Measurements from ENCODE around the gene HNRNPDL.
"Not testable (repeated sequence)": the region's sequence is repeated elsewhere in the genome, so short reads cannot be mapped to it uniquely, and the experiment has no call there.

Gene HNRNPDL

DNA sequence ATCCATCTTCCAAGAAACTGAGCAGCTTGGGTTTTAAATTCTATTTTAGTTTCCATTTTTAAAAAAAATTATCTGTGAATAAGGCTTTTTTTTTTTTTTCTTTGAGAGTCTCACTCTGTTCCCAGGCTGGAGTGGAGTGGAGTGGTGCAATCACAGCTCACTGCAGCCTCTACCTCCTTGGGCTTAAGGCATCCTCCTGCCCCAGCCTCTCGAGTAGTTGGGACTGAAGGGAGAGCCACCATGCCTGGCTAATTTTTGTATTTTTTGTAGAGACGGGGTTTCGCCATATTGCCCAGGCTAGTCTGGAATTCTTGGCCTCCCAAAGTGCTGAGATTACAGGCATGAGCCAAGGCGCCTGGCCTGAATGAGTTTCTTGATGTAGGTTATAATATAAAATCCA lies 1.6 kb upstream of the HNRNPDL start:
- FAIRE-seq = no peak

DNA sequence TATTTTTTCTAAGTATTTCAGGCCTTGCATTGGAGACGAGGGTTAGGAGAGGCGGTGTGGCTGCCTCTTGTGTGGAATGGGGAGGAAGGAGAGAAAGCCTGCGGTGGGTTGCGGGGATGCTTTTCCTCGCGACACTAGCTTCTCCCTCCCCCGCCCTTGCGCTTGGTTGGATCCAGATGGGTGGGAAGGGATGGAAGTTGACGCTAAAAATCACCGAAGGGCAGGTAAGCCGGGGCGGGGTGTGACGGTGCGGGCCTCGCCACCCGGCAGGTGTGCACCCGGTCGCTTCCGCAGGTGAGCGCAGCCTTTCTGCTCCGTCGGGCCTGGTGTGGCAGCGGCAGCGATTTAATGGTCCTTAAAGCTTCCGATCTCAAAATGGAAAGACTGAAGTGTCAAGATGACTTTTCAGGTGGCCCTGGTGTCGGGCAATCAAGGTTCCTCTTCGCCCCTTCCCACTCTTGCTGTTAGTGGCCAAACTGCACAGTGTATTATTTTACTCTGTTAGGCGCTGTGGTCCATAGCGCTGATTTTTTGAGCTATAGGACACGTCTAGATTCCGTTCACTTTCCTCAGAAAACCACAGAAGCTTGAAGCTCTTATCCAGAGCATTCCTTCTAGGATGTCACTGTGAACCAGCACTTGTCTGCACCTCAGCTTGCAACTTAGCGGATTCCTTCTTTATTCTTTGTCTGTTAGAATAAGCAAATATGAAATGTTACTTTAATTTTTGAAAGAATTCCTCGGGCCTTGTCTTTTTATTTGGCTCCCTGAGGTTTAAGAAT lies 893 bp upstream of the HNRNPDL start:
- FAIRE-seq = no peak

DNA sequence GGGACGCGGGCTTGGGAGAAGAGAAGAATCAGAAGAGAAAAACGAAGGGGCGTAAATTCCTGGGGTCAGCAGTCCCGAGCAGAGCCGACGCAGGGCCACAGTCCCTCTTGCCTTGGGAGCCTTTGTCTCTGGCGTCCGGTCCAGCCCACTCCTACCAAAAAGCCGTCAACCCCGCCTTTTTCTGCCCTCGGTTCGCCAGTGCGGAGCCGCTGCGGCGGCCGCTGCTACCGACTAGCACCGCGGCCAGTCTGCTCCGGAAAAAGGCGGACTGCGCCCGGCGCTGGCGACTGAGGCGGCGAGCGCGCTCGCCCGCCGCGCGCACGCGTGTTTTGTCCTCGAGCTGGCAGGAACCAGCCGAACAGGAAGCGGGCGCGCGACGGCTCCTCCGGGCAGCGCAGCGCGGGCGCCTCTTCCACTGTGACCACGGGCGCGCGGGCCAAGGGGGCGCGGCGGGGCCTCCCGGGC lies 502 bp downstream of the HNRNPDL start:
- no peak for FAIRE-seq

DNA sequence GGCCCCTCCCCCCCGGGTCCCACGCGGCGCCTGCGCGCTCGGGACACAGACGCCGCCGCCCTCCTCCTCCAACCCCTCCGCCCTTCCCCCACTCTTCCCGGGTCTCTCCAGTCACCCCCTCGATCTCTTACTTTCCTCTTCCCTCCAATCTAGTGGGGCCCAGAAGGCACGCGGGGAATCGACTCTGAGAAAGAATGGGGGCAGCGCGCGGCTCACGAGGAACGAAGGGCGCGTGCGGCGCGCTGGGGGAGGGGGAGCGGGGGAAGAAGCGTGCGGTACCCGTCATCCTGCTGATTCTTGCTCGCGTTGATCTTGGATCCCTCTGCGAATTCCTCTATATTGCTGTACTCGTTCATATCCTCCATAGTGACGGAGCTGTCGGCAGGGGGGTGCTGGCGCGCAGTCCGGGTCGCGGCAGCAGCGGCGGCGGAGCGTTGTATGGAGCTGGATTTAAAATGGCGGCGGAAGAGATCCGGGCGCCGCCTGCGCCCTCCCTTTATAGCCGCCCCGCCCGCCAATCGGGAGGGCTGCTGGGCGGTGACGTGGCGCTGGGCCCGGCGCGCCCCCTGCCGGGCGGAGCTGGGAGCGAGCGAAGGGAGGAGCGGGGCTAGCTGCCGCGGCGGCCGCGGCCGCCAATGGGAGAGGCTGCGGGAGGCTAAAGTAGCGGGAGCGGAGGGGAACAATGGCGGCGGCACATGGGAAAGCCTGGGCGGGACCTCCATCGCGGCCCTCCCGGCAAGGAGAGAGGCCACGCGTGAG lies 1.1 kb downstream of the HNRNPDL start:
- FAIRE-seq = no peak

DNA sequence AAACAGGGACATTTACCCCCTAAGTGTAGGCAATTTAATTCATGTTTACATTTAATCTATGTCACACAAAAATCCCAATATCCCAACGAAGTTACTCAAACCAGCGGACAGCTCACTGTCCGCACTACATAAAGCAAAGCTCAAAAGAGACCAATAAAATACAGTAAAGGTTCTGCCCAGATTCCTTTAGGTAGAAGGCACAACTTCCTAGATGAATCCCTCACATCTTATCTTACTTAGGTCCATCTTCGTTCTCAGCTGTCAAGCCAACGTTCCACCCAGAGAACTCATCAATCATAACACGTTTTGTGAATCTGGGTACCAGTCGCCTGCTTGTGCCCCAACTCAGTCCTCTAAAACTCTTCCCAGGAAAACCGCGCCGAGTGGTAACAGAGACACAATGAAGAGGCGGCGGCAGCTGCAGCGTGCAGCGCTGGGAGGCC lies 1.7 kb downstream of the HNRNPDL start:
- no peak for FAIRE-seq

DNA sequence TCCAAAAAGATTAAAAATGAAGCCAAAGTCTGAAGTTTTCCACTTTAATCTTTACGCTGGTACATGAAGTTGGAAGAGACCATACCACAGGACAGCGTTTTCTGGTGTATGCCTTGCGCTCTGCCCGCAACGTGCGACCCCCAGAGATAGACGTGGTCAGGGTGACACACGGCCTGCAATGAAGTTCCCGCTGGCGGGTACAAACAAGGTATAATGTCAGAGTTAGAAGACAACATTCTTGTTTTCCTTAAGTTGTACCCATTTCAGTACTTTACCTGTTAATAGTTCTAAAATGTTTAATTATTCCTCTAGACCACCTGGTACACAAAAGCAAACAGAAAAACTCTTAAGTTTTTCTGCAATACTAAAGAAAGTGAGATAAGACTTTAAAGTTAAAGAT lies 4.8 kb downstream of the HNRNPDL start:
- FAIRE-seq = no peak

DNA sequence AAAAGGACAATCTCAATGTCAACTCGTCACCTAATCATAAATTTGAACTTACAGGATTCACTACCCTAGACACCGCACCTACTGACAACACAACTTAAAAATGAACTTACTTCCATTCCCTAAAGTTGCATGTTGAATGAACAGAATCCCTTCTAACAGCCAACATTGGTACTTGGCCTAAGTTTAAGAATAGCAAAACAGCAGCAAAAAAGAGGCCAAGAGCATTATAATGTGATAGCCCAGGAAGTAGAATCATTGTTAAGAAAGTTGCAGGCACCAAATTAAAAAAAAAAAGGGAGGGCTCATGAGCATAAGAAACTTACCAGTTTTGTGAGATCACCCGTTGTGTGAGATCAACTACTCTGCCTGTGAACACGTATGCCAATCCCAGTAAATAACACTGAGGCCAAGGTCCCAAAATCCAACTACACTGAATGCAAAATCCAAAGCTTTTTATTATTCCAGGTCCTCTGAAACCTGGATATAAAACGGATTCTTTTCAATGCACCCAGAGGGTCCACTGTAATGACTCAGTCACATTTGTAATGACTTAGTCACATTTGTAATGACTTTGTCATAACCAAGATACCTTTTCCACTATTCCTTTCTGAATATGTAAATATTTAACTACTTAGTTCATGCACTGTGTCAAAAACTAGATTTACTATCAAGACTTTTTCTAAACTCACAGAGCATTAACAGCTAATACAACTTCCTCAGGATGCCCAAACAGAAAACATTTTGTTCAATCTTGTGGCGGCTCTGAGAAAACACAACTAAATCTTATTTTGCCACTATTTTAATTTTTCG lies 6.8 kb downstream of the HNRNPDL start:
- peak; percentile 76 for FAIRE-seq

DNA sequence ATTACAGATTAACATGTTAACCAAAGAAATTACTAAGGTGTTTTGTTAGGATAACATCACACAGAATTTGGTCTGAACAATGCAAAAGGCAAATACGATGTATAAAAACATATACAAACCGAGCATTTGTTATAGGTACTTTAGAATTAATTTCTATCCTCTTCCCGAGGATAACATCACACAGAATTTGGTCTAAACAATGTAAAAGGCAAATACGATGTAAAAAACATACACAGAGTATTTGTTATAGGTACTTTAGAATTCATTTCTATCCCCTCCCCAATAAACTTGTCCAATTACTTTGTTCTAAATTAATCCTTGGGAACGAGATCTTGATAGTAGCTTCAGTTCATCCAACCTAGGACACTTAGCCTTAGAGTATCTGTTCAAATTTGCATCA lies 7.6 kb downstream of the HNRNPDL start:
- peak; percentile 48 for FAIRE-seq

DNA sequence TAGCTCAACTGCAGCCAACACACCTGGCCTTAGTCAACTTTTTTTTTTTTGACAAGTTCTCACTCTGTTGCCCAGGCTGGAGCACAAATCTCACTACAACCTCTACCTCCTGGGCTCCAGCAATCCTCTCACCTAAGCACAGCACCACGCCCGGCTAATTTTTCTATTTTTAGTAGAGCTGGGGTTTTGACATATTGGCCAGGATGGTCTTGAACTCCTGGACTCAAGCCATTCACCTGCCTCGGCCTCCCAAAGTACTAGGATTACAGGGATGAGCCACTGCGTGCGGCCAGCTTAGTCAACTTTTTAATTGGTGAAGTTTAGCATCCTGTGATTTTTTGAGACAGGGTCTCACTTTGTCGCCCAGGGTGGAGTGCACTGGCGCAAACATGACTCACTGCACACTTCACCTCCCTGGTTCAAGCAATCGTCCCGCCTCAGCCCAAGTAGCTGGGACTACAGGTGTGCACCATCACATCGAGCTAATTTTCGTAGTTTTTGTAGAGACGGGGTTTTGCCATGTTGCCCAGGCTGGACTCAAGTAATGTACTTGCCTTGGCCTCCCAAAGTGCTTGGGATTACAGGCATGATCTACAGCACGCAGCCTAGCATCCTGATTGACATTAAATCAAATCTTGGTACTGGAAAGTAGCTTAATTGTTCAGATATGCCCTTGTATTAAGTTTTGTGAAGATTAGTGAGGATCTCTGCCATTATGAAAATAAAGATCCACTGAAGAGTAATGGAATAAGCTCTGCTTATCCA lies 8.3 kb downstream of the HNRNPDL start:
- peak; percentile 84 for FAIRE-seq

DNA sequence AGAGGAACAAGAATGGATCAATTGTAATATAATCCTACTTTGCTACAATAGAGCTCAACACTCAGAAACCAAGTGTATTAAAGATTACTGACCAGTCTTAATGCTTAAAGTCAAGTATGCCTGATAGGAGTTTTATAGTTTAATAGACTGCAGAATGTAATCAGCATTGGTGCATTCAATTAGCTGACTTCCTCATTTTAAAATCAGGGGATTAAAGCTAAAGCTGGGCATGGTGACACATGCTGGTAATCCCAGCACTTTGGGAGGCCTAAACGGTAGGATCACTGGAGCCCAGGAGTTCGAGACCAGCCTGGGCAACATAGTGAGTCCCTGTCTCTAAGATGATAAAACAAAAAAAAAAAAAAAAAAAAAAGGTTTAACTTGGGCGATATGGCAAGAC lies 10.8 kb downstream of the HNRNPDL start:
- no peak for FAIRE-seq

DNA sequence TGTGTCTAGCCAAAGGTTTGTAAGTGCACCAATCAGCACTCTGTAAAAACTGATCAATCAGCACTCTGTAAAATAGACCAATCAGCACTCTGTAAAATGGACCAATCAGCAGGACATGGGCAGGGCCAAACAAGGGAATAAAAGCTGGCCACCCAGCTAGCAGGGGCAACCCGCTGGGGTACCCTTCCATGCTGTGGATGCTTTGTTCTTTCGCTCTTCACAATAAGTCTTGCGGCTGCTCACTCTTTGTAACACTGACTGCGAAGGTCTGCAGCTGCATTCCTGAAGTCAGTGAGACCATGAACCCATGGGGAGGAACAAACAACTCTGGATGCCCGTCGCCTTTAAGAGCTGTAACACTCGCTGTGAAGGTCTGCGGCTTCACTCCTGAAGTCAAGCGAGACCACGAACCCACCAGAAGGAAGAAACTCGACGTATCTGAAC lies 14.3 kb downstream of the HNRNPDL start:
- no peak for FAIRE-seq

DNA sequence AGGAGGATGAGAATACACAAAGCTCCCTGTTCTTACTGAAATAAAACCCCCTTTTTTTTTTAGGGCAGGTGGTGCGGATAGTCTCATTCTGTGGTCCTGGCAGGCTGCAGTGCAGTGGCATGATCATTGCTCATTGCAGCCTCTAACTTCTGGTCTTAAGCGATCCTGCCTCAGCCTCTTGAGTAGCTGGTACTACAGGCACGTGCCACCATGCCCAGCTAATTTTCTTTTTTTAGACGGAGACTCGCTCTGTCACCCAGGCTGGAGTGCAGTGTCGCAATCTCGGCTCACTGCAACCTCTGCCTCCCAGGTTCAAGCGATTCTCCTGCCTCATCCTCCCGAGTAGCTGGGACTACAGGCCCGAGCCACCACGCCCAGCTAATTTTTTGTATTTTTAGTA lies 15.2 kb downstream of the HNRNPDL start:
- FAIRE-seq = not testable (repeated sequence)

DNA sequence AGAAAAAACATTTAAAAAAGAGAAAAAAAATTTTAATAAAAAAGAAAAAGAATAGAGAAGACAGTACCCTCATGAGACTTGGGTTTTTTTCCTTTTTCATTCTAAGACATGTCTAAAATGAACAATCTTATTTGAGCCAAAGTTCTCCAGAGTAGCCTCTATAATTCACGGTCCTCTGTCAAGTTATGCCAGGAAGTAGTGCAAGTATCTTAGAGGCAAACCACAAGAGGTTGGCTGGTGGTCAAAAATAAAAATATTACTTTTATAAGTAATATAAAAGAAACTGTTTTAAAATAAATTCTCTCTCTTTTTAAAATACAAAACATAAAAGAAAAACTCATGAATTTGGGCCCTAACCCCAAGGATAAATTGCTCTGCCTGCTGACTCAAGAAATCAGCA lies 26.5 kb downstream of the HNRNPDL start:
- no peak for FAIRE-seq

DNA sequence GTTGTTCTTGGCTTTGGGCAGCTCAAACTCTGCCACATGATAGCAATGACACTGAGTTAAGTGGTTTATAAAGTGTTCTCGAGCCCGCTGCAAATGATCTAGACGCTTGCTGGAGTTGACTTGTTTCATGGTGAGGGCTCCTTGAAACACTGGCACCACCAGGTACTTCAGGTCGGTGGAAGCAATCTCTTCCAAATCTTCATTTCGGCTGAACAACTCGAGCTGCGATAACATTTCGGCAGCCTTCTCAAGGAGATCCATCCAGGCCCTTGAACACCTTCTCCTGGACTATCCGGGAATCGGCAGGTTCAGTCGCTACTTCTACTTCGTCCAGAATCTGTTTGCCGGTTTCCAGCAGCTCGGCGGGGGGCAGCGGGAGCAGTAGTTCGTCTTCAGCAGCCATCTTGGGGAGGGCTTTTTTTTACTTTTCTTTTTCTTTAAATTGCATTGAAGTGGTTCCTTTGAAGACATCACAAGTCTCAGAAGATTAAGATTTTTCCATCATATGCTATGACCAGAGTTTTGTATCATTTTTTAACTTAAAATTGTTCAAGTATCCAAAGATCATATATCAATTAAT lies 28.0 kb downstream of the HNRNPDL start:
- no peak for FAIRE-seq

DNA sequence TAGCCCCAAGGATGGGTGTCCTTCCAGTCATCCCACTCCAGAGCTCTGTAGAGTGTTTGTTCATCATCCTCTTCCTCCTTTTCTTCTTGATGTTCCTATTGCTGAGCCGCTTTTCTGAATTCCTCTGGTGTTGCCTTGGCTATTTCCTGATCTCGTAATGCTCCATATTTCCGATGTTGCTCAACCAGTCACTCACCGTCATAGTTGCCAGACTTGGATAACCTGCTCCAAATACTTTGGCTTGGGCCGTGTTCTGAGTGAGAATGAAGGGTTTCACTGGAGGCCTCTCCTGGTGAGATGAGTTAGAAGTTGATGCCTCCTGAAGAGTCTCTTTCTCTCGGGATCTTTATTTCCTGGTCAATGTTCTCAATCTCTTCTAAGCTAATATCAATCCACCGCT lies 28.7 kb downstream of the HNRNPDL start:
- no peak for FAIRE-seq

DNA sequence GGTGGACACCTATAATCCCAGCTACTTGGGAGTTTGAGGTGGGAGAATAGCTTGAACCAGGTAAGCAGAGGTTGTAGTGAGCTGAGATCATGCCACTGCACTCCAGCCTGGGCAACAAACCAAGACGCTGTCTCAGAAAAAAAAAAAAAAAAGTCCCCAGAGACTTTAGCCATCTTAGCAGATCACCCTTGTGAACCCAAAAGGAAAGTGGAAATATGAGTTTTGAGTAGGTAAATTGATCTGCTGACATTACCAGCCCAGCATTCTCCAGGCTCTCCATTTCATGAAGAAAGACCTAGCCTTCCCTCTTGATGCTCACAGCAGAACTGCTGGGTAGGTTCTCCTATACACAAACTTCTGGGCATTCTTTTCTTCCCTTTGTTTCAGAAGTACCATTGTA lies 32.0 kb downstream of the HNRNPDL start:
- no peak for FAIRE-seq

DNA sequence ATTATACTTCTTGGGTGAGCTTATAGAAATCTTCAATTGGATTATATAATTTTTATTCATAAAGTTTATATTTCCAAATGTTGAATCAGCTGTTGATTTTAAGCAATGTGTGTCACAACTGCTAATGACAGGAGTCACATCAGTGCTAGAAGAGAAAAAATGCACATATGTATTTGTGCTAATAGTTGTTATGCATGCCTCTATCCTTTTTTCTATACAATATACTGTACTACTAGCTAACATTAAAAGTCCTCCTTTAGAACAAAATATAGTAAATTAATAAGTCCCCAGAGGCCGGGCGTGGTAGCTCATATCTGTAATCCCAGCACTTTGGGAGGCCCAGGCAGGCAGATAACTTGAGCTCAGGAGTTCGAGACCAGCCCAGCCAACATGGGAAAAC lies 32.7 kb downstream of the HNRNPDL start:
- no peak for FAIRE-seq

DNA sequence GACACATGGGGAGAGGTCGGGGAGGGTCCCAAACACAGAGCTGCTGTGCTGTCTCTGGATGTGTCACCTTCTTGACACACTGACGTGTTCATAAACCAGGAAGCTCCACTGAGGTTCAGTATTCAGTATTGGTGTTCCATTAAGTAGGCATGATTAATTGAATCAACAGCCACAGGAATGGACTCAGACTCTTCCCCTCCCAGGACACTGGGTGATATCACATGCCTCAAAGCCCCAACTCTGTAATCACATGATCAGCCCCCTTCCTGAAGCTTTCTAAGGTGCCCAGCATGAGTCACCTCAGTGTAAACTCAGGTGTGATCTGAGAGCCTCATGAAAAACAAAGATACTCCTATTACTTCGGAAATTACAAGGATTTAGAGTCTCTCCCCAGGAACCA lies 35.4 kb downstream of the HNRNPDL start:
- no peak for FAIRE-seq

DNA sequence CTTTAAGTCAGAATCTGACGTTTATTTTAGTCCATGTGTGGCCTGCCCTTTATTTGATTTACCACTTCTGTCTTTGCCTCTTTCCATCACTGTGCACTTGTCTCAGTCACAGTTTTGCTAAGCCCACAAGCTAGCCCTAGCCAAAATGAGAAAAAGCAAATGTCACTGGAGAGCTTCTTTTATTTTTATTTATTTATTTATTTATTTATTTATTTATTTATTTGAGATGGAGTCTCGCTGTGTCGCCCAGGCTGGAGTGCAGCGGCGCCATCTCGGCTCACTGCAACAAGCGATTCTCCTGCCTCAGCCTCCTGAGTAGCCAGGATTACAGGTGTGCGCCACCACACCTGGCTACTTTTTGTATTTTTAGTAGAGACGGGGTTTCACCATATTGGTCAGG lies 40.2 kb downstream of the HNRNPDL start:
- not testable (repeated sequence) for FAIRE-seq

DNA sequence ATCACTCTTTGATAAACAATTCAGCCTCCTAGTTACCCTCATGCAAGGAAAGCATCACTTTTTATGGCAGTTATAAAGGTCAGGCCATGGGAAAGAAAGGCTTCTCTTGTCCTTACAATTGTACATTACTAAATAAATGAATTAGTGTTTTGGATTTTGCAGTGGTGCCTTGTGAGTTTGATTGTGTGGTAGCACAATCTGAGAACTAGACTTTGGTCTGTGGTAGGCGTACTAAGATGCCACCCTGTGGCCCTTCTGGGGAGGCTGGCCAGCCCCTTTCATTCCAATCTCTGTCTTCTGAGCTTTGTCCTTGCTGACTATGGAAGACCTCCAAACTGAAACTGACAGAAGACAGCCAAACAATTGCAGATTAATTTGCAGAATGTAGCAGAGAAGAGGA lies 41.9 kb downstream of the HNRNPDL start:
- FAIRE-seq = no peak

DNA sequence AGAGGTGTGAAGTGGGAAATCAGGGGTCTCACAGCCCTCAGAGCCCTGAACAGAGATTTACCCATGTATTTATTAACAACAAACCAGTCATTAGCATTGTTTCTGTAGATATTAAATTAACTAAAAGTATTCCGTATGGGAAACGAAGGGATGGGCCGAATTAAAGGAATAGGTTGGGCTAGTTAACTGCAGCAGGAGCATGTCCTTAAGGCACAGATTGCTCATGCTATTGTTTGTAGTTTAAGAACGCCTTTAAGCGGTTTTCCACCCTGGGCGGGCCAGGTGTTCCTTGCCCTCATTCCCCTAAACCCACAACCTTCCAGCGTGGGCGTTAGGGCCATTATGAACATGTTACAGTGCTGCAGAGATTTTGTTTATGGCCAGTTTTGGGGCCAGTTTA lies 44.0 kb downstream of the HNRNPDL start:
- not testable (repeated sequence) for FAIRE-seq

DNA sequence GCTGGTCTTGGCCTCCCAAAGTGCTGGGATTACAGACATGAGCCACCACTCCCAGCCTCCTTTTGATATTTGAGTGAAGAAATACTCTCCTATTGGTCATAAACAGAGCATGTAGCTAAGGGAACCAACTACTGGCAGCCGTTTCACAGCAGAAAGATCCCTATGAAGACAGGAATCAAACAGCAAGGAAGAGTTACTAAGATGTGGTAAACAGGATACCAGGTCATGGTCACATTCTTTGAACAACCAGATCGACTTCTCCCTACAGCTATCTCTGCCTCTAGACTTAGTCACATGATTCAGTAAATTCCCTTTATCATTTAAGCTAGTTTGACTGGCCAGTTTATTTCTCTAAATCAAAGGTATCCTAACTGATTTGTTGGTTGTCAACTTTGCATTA lies 47.5 kb downstream of the HNRNPDL start:
- no peak for FAIRE-seq

All from G401.6 (cell line).